ENCODE data around the gene GIGYF2.

GIGYF2 gene

DNA sequence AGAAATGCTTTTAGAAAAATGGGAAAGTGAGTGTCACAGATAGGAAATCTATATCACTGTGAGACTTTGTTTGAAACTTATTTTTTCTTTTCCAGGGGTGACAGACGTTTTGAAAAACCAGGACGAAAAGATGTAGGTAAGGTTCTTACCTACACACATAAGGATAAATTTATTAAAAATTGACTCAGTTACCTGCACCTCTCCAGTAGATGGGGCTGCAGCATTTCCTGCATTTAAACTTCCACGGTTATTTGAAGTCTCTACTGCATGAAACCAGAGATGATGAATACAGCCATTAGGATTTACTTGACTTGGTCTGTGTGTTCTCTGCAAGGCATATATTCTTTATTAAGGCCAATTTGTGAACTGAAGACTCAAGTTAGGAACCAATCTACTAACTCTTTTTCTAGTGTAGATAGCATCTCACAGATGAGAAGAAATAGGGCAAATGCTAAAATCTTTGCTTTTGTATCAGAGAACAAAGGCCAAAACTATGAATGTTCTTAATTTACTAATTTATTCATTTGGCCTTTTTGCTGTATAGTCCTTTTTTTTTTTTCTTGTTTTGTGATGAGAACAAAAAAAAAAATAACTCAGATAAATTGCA lies 64.3 kb downstream of the GIGYF2 start:
- peak; percentile 17 for DNase-seq (ENCODE audit: low spot score)

DNA sequence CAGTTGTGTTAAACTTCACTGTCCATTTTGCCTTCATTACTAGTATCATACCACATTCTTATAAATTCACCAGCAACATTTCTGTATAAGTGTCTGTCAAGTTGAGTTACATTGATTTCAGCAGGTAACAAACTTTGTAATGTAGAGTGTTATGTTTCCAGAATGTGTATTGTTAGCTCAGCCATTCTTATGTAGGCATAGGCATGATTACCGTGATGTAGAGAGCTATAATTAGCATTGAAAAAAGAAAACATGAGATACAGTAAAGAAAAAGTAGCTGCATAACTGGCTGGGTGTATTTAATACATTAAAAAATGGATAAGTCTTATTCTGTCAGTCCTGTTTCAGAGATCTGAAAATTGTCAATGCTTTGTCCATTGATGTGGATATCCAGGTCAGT lies 70.7 kb downstream of the GIGYF2 start:
- no peak for DNase-seq (ENCODE audit: low spot score)

DNA sequence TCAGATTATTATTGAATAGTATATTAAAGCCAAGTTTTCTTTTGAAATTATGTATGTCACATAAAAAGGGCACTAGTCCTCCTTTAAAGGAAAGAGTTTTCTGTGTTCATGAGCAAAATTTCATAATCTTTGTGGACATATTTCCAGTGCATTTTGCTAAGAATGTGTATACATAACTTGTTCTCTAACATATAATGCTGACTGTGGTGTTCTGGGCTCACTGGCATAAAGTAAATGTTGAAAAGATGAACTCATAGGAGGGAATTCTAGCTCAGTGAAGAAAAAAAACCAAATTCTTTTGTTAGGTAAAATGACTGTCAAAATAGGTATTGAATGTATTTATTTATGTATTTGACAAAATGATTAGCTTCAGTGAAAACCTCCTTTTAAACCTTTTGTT lies 73.1 kb downstream of the GIGYF2 start:
- DNase-seq (ENCODE audit: low spot score) = no peak

DNA sequence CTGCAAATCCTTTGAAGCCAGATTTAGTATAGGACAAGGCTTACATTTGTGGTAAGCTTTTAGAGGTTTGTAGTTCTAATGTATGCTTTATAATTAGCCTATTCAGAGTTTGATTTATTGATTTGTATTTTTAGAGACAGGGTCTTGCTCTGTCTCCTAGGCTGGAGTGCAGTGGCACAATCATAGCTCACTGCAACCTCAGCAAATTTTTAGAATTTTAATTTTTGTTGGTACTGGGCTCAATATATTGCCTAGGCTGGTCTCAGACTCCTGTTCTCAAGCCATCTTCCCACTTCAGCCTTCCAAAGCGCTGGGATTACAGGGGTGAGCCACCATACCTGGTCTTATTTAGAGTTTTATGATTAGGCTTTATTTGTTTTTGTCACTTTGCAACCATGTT lies 74.7 kb downstream of the GIGYF2 start:
- DNase-seq (ENCODE audit: low spot score) = no peak

DNA sequence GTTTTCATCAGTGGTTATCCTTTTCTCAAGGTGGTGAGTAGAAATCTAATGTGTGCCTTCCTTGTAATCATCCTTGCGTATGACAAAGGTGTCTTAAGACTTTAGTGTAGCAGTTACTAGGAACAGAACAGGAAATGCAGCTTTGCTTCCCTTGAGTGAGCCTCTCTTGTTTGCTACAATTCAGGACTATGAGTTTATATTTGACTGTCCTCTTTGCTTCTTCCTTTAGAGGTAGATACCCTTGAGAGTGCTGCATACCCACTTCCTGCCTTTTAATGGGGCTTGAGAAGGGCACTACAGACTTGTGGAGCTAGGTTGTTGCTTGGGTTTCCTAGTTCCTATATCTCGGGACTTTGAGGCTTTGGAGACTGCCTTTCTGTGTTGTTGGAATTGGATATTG lies 75.4 kb downstream of the GIGYF2 start:
- DNase-seq (ENCODE audit: low spot score) = no peak

DNA sequence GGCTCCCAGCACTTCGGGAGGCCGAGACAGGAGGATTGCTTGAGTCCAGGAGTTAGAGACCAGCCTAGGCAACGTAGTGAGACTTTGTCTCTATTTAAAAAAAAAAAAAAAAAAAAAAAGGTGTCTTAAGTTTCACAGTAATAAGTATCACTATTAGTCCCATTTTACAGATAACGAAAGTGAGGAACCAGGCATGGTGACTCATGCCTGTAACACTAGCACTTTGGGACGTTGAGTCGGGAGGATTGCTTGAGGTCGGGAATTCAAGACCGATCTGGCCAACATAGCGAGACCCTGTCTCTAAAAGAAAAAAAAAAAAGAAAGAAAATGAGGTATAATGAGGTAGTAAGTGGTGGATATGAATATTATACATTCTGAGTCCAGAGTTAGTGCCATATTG lies 76.7 kb downstream of the GIGYF2 start:
- DNase-seq (ENCODE audit: low spot score) = no peak

DNA sequence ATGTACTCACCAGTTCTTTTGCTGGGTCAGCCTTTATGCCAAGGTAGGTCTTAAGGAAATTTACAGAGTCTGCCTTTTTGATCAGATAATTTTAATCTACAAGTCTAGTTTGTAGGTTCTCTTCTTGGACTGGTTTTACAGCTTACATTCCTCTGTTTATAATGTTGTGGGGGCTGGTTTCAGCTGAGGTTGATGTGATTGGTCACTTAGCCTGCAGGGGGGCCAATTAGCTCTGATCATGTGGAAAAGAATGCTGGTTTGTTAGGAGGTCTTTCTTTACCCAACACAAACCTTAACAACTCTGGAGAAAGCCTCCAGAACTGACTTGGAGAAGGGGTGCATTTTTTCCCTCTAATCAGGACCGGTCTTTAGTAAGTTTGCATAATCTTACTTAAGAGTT lies 79.3 kb downstream of the GIGYF2 start, which contains the start of gene KCNJ13:
Gene KCNJ13 (minus strand): TSS at position 131 of the 400 bp plus-strand sequence. CDS start 5,203 bp downstream, outside the sequence.
- no peak for DNase-seq (ENCODE audit: low spot score)

DNA sequence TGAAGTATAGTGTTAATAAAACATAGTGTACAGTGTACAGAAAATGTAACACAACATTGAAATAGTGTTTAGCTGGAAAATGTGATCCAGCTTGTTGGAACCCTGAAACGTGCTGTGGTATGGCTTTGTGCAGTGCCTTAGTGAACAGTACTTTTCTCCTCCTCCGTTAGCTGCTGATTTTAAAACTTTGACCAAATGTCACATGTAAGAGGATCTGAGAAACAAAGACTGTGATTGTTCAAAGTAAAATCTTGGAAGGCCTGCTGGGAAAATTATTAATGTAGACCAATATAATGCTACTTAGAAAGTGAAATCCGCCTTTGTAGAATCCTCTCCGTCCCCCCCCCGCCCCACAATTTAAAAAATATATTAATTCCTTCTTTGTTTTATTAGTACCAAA lies 80.1 kb downstream of the GIGYF2 start:
- DNase-seq (ENCODE audit: low spot score) = no peak

DNA sequence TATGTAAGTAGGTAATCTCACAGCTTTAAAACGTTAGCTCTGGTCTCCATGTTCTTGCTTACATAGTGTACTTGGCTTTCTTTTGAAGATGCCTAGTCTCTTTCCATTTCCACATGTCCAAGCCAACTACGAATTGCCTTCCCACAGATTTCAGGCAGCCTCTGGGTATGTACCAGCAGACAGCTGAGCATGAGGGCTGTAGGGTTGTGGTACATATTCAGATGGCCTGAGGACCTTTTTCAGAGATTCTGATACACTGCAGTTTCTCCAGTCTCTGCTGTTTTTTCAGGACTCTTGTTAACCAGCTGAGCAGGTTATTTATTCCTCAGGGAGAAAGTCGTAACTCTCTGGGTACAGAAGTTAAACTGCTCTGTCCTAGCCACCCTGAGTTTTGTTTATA lies 82.3 kb downstream of the GIGYF2 start:
- DNase-seq (ENCODE audit: low spot score) = no peak

DNA sequence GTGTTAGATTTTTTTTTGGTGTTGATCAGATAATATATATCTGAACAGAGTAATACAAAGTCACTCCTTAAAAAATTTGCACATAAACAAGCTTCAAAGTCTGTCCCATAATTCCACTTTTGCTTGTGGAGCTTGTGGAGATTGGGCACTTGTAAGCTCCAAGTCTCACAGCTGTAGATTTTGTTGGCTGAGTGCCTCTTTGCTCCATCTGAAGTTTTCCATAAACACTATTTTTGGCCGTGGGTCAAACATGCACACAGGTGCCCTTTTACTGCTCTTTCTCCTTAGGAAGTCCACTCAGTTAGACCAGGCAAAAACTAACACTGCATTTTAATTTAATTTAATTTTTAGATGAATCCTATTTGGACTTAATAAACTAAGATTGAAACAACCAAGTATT lies 82.8 kb downstream of the GIGYF2 start:
- DNase-seq (ENCODE audit: low spot score) = no peak

DNA sequence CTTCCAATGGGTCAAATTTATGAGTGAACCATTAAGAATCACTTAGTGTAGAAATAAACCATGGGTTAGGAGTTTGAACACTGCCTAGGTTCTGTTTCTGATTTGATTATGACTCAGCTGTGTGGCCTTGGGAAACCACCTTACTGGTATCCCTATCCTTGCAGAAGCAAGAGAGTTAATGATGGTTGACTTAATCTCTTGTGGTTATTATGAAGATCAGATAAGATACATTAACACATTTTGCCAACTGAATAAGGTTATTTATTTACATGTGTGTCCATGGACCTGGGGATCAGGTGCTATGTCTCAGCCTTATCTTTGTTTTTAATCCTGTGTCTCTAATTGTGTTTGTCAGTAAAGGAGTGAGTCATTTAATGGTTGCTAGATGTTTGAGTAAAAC lies 84.6 kb downstream of the GIGYF2 start:
- DNase-seq (ENCODE audit: low spot score) = no peak

DNA sequence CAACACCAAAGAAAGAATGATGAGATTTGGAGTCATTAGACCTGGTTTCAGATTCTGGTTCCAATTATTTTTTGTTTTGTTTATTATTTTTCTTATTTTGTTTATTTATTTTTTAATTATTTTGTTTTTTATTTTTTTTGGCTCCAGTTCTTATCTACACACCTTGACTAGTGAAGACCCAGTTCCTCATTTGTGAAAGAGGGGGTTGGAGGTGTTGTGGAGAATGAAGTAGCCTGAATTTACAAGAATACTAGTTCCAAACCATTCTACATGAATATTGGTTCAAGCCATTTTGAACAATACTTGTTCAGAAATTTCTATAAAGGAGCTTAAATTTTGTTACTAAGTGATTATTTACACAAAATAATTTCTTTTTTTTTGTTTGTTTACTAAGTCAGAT lies 86.1 kb downstream of the GIGYF2 start:
- no peak for DNase-seq (ENCODE audit: low spot score)

DNA sequence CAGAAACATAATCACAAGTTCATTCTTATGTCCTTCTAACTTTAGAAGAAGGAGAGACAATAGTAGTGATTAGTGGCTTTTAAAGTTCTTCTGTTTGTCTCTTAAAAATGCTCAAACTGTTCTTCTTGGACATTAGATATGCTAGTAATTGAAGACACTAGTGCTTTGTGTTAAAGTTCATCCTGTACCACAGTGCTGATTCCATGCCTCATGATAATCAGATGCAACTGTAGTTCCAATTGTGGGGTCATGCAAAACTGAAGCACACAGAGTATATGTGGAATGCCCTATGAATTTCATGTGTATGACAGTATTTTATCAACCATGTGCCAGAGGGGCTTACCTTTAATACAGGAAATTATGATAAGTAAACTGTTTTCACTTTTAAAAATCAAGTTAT lies 90.7 kb downstream of the GIGYF2 start:
- DNase-seq (ENCODE audit: low spot score) = no peak

DNA sequence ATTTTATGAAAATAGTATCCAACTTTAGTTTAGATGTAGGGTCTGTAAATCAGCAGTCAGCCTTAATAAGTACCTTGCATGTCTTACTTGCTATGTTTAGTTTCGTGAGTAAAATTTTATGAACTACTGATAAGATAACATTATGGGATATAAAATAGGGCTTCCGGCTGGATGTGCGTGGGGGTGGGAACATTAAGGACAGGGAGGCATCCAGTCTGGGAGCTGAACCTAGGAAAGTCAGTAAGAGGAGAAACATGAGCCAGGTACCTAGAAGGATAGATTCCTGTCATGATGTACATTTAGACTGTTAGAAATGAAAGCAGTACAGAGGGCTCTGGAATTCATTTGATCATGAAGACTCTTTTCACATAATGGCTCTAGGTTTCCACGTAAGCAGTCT lies 92.0 kb downstream of the GIGYF2 start:
- DNase-seq (ENCODE audit: low spot score) = no peak

DNA sequence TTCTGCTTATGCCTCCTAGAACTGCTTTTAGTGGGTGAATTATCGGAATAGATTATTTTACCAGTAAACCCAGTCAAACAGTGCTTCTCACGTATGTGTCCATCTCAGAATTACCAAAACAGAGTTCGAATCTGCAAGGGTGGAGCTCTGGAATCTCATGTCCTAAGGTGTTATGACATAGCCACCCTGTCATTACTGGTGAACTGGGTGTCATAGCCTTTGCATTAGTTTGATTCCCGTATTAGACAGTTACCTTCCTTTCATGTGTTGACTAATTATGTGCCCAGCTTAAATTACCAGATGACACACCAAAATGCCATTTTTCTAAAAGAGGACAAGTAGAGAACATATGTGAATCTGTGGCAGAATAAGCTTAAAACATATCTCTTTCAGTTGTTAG lies 94.4 kb downstream of the GIGYF2 start:
- no peak for DNase-seq (ENCODE audit: low spot score)

DNA sequence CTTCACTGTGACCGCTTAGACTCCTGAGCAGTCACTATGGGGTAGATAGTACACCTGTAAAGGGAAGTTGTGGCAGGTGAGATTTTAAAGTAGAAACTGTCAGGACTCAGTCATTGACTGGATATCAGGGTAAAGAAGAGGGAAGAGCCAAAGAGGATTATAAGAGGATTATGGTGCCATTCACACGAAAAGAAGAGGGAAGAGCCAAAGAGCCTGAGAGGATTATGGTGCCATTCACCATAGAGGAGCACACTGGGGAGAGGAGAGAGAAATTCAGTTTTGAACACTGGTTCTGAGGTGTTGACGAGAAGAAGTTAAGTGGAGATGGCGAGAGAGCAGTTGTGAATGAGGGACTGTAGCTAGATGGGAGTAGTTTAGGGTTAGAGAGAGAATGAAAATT lies 96.1 kb downstream of the GIGYF2 start:
- no peak for DNase-seq (ENCODE audit: low spot score)

DNA sequence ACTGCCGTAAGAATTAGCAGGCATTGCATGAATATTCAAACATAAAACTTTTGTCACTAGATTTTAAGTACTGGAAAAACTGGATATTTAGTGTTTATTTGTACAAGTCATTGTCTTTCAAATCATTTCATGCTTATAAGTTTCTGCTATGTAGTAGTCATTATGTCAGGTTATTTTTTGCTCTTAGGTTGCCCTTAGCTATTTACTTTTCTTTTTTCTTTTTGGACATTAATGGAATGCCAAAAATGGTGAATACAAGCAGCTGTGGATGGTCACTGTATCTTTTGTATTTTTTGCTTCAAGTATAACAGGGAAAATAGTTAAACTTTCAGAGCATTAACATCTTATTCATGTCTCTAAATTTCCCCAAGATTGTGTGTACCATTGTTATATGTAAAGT lies 97.8 kb downstream of the GIGYF2 start:
- no peak for DNase-seq (ENCODE audit: low spot score)

DNA sequence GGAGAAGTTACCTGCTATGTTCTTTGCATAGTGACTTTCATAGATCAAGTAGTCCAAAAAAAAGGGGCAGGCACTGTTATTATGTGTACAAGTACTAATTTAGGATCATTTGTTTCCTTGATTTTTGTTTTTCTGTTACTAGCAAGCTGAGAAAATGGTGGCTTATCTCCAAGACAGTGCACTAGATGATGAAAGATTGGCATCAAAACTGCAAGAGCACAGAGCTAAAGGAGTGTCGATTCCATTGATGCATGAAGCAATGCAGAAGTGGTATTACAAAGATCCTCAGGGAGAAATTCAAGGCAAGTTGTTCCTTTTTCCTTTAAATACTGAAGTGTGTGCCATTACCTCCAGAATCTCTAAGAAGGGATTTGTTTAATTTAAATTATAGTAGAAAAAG lies 98.8 kb downstream of the GIGYF2 start:
- DNase-seq (ENCODE audit: low spot score) = no peak

DNA sequence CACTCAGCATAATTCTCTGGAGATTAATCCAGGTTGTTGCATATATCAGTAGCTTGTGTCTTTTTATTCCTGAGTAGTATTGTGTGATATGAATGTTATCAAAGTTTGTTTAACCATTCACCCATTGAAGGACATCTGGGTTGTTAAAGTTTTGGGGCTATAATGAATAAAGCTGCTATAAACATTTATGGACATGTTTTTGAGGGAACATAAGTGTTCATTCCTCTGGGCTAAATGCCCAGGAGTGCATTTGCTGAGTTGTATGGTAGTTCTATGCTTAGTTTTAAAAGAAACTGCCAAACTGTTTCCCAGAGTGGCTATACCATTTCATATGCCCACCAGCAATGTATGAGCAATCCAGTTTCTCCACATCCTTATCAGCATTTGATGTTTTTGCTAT lies 101.1 kb downstream of the GIGYF2 start:
- DNase-seq (ENCODE audit: low spot score) = no peak

DNA sequence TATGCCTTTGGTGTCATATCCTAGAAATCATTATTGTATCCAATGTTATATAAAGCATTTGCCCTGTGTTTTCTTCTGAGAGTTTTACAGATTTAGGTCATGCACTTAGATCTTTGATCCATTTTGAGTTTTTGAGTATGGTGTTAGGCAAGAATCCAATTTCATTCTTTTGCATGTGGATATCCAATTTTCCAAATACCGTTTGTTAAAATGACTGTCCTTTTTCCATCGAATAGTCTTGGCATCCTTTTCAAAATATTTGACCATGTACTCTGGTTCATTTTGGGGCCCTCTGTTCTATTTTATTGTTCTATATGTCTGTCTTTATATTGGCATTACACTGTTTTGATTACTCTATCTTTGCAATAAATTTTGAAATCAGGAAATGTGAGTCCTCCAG lies 103.0 kb downstream of the GIGYF2 start:
- no peak for DNase-seq (ENCODE audit: low spot score)

DNA sequence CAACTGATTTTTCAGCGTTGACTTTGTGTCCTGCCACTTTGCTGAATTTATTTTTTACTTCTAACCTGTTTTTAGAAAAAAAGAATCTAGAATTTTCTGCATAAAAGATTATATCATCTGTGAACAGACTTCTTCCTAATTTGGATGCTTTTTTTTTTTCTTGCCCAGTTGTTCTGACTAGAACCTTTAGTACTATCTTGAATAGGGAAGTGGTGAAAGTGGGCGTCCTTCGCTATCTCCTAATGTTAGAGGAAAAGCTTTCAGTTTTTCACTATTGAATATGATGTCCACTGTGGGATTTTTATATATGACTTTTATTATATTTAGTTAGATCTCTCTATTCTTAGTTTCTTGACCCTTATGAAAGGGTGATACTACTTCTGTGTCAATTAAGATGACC lies 105.0 kb downstream of the GIGYF2 start:
- no peak for DNase-seq (ENCODE audit: low spot score)

DNA sequence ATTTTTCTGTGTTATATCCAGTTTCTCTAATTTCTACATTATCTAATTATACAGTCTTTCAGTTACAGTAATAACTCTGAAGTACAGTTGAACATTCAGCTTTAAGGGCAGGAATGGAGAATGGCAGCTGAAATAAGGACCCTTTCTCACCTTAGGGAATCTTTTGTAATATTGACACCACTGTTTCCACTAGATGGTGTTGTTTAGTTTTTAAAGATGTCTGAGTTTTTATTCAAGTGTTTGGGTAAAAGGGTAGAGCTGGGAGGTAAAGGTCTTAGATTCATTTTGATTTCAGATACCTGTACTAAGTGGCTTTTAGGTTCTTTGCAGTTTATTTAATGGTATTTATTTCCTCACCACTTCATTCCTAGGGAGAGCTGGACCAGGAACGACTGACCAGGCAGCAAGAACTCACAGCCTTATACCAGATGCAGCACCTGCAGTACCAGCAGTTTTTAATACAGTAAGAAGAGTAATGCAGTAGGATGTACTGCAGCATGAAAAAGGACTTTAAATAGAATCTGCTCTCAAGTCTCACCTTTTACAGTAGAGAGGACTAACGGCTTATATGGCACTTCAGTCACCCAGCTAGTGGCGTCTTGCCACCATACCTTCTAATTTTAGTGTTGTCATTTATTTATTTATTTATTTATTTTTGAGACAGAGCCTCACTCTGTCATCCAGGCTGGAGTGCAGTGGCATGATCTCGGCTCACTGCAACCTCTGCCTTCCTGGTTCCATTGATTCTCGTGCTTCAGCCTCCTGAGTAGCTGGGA lies 112.4 kb downstream of the GIGYF2 start:
- no peak for DNase-seq (ENCODE audit: low spot score)

DNA sequence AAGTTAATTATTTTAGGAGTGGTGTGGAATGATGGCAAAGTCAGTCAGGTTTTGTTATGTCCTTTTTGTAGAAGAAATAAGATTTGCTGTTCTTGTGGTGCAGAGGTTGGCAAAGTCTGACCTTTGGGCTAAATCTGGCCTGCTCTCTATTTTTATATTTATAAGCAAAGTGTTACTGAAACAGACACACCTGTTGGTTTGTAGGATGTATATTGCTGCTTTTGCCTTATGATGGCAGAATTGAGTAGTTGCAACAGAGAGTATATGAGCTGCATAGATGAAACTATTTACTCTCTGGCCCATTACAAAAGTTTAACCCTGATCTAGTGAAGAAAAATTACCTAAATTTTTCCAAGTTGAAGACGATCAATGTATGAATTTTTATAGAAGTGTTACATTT lies 113.3 kb downstream of the GIGYF2 start:
- no peak for DNase-seq (ENCODE audit: low spot score)

DNA sequence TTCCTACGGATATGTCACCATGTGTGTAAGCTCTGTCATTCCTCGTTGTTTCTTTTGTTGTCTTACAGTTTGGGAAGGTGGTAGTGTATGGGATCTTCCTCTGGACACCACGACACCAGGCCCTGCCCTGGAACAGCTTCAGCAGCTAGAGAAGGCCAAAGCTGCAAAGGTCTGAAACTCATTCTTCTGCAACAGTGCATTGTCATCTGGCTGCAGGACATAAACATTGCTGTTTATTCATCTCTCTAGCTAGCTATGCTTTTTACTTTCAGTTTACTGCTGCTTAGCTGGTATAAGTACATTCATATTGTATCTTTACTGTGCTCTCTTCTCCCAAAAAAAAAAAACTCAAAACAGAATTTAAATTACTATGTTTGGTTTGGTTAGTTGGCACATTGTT lies 118.4 kb downstream of the GIGYF2 start:
- DNase-seq (ENCODE audit: low spot score) = no peak
